Tibial artery (tissue), 4 donors: Measurements from ENCODE around the gene CABP2.
"Not testable (repeated sequence)": the region's sequence is repeated elsewhere in the genome, so short reads cannot be mapped to it uniquely, and the experiment has no call there.

Experiments
- DNase-seq, 2 donors: peaks; one replicate each; pipeline ENCODE4 v3.0.0-alpha.2; 2019
- H3K27ac ChIP-seq, 2 donors: fragments of 200-600 bp; sonication (generic) in 1 of 2; 1 replicate in 1 of 2; 2 replicates in 1 of 2; pipeline ENCODE4 v1.5.1; 2018 to 2019; ENCODE audit warnings: mild to moderate bottlenecking in 1 of 2
- H3K27me3 ChIP-seq, 2 donors: fragments of 200-600 bp; sonication (generic) in 1 of 2; one replicate each; pipeline versions ENCODE4 v1.5.1 to v1.6.0; 2016 to 2019
- H3K36me3 ChIP-seq, 3 donors: fragments of 200-600 bp; sonication (generic) in 2 of 3; one replicate each; pipeline ENCODE4 v1.5.1; 2016 to 2019; ENCODE audit warnings: mild to moderate bottlenecking in 2 of 3
- H3K4me1 ChIP-seq, 4 donors: fragments of 200-600 bp; sonication (generic) in 2 of 4; 1 replicate in 3 of 4; 2 replicates in 1 of 4; pipeline ENCODE4 v1.5.1; 2016 to 2019
- H3K4me3 ChIP-seq, 2 donors: fragments of 200-600 bp; sonication (generic) in 1 of 2; 1 replicate in 1 of 2; 2 replicates in 1 of 2; pipeline ENCODE4 v1.5.1; 2018 to 2019; ENCODE audit warnings: mild to moderate bottlenecking in 2 of 2
- H3K9me3 ChIP-seq, 3 donors: fragments of 200-600 bp; sonication (generic) in 1 of 3; one replicate each; pipeline ENCODE4 v1.5.1; 2016 to 2019
- intact Hi-C: fragments of 100-400 bp; cut with DNase I; formaldehyde crosslinking; loops from one replicate; pipeline ENCODE4 v1.15.0; 2023; ENCODE audit warnings: low total_unique reads
- TF ChIP-seq, protein P1 (sequence below), 2 experiments: fragments of 200-600 bp in 1 of 2; fragments of 450-650 bp in 1 of 2; IDR thresholded peaks; one replicate each; pipeline ENCODE4 v1.5.1; 2017 to 2019; ENCODE audit warnings: antibody characterized with exemption in 2 of 2, mild to moderate bottlenecking in 1 of 2, moderate library complexity in 1 of 2

CABP2 gene

DNA sequence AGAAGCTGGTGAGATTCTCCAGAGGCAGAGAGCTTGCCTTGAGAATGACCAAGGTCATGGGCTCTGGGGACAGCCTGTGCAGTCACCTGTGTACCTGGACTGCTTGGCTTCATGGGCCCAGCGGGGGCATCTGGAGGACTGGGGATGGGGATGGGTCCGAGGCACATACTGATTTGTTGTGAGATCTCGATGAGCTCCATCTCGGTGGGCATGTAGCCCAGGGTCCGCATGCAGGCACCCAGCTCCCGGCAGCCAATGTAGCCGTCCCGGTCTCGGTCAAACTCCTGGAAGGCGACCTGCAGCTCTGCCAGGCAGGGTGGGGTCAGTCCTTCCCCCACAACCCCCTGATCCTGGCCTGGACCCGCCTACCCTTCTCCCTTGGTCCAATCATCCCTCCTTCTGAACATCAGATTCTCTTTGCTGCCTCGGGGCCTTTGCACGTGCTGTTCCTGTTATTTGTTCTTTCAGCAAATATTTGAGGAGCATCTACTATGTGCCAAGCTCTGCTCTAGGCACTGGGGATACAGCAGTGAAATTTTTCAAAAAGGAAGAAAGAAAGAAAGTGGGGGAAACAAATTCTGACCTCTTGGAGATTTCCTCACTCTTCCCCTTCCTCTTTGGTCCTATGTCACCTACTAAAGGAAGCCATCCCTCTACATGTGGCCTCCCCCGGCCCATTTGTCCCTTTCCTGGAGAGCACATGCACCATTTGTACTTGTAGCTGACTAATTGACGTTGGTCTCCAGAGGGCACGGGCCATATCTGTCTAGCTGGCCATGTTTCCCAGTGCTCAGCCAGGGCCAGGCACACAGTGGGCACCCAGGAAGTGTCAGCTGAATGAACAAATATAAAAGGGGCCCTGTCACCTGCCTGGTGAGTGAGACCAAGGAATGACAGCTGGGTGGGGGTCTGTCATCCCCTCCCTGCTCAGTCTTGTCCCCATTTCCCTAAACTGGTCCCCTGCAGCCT is 2.1 kb downstream of the CABP2 start:
- no peaks in the 10 kb centered on the region for H3K9me3 ChIP-seq
- intact Hi-C loops = no loop called here
- H3K27me3 ChIP-seq = peaks cover 0 to 61% of the 10 kb centered on the region in 2 donors
- no peak for DNase-seq
- no peak overlapping the region for H3K27ac ChIP-seq
- TF ChIP-seq, protein P1, sequence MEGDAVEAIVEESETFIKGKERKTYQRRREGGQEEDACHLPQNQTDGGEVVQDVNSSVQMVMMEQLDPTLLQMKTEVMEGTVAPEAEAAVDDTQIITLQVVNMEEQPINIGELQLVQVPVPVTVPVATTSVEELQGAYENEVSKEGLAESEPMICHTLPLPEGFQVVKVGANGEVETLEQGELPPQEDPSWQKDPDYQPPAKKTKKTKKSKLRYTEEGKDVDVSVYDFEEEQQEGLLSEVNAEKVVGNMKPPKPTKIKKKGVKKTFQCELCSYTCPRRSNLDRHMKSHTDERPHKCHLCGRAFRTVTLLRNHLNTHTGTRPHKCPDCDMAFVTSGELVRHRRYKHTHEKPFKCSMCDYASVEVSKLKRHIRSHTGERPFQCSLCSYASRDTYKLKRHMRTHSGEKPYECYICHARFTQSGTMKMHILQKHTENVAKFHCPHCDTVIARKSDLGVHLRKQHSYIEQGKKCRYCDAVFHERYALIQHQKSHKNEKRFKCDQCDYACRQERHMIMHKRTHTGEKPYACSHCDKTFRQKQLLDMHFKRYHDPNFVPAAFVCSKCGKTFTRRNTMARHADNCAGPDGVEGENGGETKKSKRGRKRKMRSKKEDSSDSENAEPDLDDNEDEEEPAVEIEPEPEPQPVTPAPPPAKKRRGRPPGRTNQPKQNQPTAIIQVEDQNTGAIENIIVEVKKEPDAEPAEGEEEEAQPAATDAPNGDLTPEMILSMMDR (IDR thresholded peaks at IDR 0.05) = no peak
- H3K36me3 ChIP-seq = no peaks in the 10 kb centered on the region
- H3K4me3 ChIP-seq = no peak overlapping the region
- H3K4me1 ChIP-seq = no peaks in the 10 kb centered on the region

DNA sequence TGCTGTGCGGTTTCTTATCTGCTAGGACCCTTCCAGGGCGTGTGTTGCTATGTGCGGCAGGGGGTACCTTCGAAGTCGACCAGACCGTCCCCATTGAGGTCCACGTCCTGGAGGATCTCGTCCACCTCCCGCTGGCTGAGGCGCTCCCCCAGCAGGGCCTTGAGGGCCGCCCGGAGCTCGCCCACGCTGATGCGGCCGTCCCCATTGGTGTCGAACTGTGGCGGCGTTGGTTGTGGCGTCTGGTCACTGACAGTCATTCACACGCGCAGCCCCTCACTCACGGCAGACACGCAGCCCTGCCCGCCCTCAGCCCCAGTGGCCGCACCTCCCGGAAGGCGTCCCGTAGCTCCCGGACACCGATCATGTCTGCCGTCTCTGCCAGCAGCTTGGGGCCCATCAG is 3.5 kb downstream of the CABP2 start:
- TF ChIP-seq, protein P1 (IDR thresholded peaks at IDR 0.05) = no peak
- no peak overlapping the region for H3K4me3 ChIP-seq
- DNase-seq = no peak
- H3K4me1 ChIP-seq = no peaks in the 10 kb centered on the region
- H3K27ac ChIP-seq = no peak overlapping the region
- peaks cover 0 to 50% of the 10 kb centered on the region in 2 donors for H3K27me3 ChIP-seq
- intact Hi-C loops = no loop called here
- H3K9me3 ChIP-seq = no peaks in the 10 kb centered on the region
- H3K36me3 ChIP-seq = no peaks in the 10 kb centered on the region

DNA sequence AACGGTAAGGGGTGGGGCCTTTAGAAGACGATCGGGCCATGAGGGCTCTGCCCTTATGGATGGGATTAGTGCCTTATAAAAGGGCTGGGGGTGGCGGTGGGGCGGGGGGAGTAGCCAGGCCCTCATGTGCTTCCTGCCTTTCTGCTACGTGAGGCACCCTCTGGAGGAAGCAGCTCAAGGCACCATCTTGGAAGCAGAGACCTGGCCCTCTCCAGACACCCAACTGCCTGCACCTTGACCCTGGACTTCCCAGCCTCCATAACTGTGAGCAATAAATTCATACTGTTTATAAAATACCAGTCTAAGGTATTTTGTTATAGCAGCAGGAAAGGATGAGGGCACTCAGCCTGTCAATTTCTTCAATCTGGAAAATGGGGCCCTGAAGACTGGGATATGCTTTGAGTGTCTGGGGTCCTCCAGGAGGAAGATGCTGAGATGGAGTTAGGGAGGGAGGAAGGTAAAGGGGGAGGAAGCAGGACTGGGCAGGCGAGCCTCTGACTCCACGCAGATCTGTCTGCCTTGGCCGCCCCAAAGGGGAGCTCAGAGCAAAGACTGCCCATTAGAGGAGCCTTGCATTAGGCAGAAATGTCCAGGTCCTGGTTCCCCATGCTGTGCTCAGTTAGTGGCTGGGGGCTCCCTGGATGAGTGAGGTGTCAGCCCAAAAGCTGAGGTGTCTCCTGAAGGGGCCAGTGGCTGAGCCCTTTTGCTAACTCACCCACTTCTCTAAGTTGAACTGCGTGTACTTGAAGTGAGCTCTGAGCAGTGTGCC is 5.3 kb downstream of the CABP2 start:
- Histone ChIP-seq H3K4me3 (no peak overlapping the region), H3K4me1 (no peaks in the 10 kb centered on the region), H3K27ac (no peak overlapping the region), H3K9me3 (no peaks in the 10 kb centered on the region), H3K36me3 (no peaks in the 10 kb centered on the region), H3K27me3 (peaks cover 0 to 36% of the 10 kb centered on the region in 2 donors)
- TF ChIP-seq, protein P1 (IDR thresholded peaks at IDR 0.05) = no peak
- intact Hi-C loops = no loop called here
- DNase-seq = no peak

DNA sequence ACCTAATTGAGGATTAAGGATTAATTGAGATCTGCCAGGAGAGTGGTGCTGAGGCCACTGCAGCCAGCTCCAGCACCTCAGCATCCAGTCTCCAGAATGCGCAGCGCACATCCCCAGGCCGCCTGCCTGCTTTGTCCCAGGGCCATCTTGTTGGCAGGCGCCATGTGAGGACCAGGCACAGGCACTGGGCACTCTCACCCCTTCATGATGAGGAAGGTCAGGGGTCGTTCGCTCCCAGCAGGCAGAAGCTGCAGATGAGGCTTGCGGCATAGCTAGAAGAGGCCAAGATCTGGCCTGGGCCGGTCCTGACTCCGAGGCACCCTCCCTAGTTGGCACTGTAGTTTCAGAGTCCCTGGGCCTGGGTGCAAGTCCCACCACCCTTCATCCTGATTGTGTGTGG is 6.4 kb downstream of the CABP2 start:
- Histone ChIP-seq H3K27ac (no peak overlapping the region), H3K36me3 (no peaks in the 10 kb centered on the region), H3K4me3 (no peak overlapping the region), H3K4me1 (no peaks in the 10 kb centered on the region), H3K27me3 (peaks cover 0 to 30% of the 10 kb centered on the region in 2 donors), H3K9me3 (no peaks in the 10 kb centered on the region)
- DNase-seq = no peak
- TF ChIP-seq, protein P1 (IDR thresholded peaks at IDR 0.05) = no peak
- intact Hi-C loops = no loop called here

DNA sequence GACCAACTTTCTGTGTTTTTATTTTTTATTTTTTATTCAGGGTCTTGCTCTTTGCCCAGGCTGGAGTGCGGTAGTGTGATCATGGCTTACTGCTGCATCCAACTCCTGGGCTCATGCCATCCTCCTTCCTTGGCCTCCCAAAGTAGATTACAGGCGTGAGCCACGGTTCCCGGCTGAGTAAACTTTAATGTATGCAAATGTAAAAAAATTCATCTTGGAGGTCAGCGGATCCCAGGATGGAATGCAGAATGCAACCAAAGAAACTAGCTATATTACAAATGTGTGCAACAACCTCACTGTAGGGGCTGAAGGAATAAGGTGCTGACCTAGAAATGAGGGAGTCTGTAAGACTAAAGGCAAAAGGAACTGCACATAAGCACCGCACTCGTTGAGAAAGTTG is 9.1 kb downstream of the CABP2 start:
- peaks cover 0 to 19% of the 10 kb centered on the region in 2 donors for H3K27me3 ChIP-seq
- H3K27ac ChIP-seq = no peak overlapping the region
- TF ChIP-seq, protein P1 (IDR thresholded peaks at IDR 0.05) = no peak

DNA sequence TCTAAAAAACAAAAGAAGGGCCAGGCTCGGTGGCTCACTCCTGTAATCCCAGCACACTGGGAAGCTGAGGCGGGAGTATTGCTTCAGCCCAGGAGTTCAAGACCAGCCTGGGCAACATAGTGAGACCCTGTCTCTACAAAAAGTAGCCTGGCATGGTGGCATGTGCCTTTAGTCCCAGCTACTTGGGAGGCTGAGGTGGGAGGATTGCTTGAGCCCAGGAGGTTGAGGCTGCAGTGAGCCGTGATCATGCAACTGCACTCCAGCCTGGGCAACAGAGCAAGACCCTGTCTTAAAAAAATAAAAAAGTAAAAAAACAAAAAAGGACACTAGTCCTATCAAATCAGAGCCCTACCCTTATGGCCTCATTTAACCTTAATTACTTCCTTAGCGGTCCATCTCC is 11.7 kb downstream of the CABP2 start:
- H3K27ac ChIP-seq, intact Hi-C loops, H3K36me3 ChIP-seq, DNase-seq, H3K4me3 ChIP-seq, H3K9me3 ChIP-seq: not testable (repeated sequence)
- H3K27me3 ChIP-seq = peaks cover 0 to 13% of the 10 kb centered on the region in 2 donors
- peaks cover 0 to 18% (median 15%) of the 10 kb centered on the region in 4 donors for H3K4me1 ChIP-seq

More for the DNA sequence above, 9.1 kb downstream of the CABP2 start:
- intact Hi-C loops = no loop called here
- no peak overlapping the region for H3K4me3 ChIP-seq
- H3K4me1 ChIP-seq = peaks cover 0 to 1% (median under 1%) of the 10 kb centered on the region in 4 donors
- no peaks in the 10 kb centered on the region for H3K9me3 ChIP-seq
- no peaks in the 10 kb centered on the region for H3K36me3 ChIP-seq
- no peak for DNase-seq
